CD4-positive, alpha-beta T cell treated with Interleukin-2 at 100 ng/mL for 4 hours (primary cell): ENCODE results near the gene CD55.

Source experiments
- DNase-seq: peaks from one replicate; pipeline ENCODE4 v3.0.0-alpha.2; 2020; ENCODE audit warnings: low spot score

CD55 gene

GRCh38 chr1:207321079-207321789 is at the start of gene CD55:
Gene CD55 (plus strand): TSS chr1:207321678. CDS start chr1:207321766, 88 bp downstream.
- peak; percentile 99 for DNase-seq

GRCh38 chr1:207274882-207275281 is 46.6 kb upstream of the CD55 start:
- no peak for DNase-seq

- DNase-seq = no peak
These were observed 45.0 kb upstream of the CD55 start for GRCh38 chr1:207276465-207276864.

GRCh38 chr1:207277241-207277640 is 44.2 kb upstream of the CD55 start:
- DNase-seq = no peak

GRCh38 chr1:207279652-207280051 is 41.8 kb upstream of the CD55 start:
- DNase-seq = no peak

GRCh38 chr1:207280706-207281105 is 40.8 kb upstream of the CD55 start:
- DNase-seq = no peak

GRCh38 chr1:207282058-207282457 is 39.4 kb upstream of the CD55 start:
- peak; percentile 5 for DNase-seq

GRCh38 chr1:207282496-207283380 is 38.7 kb upstream of the CD55 start:
- DNase-seq = no peak

GRCh38 chr1:207283421-207283820 is 38.1 kb upstream of the CD55 start:
- no peak for DNase-seq

GRCh38 chr1:207284209-207284897 is 37.1 kb upstream of the CD55 start:
- DNase-seq = no peak

GRCh38 chr1:207286786-207287468 is 34.6 kb upstream of the CD55 start:
- DNase-seq = no peak

GRCh38 chr1:207288315-207288714 is 33.2 kb upstream of the CD55 start:
- DNase-seq = no peak

GRCh38 chr1:207289756-207290155 is 31.7 kb upstream of the CD55 start:
- DNase-seq = no peak

GRCh38 chr1:207291723-207292122 is 29.8 kb upstream of the CD55 start:
- DNase-seq = no peak

- DNase-seq = no peak
These were observed 23.3 kb upstream of the CD55 start for GRCh38 chr1:207298186-207298585.

- no peak for DNase-seq
These were observed 22.7 kb upstream of the CD55 start for GRCh38 chr1:207298636-207299398.

- DNase-seq = no peak
These were observed 20.5 kb upstream of the CD55 start for GRCh38 chr1:207300970-207301369.

- no peak for DNase-seq
These were observed 18.7 kb upstream of the CD55 start for GRCh38 chr1:207302618-207303393.

GRCh38 chr1:207304710-207305488 is 16.6 kb upstream of the CD55 start:
- DNase-seq = no peak

GRCh38 chr1:207305489-207305873 is 16.0 kb upstream of the CD55 start:
- DNase-seq = no peak
